ENCODE measurements around the gene TBC1D9.

- TF ChIP-seq EZH2 (IDR thresholded peaks at IDR 0.05) (no peak), POLR2AphosphoS5 (IDR thresholded peaks at IDR 0.05; ENCODE audit: borderline replicate concordance, low read depth, low read length) (no peak), FOXP2 (optimal IDR thresholded peaks at IDR 0.05; ENCODE audit: control extremely low read depth, extremely low read length, insufficient read depth) (no peak)
These were observed 37.8 kb downstream of the TBC1D9 start for GRCh38 chr4:140718241-140718952.
